HCT116 (cell line): ENCODE measurements around the gene TLE3. TPM values are rescaled to one million over a fixed set of nuclear protein-coding genes. Genes with fewer than 3 reads are reported as not detected.

ENCODE experiments used
- ATAC-seq: fragments of 200-7000 bp; cut with Tn5 transposase; 2 replicates; pipeline ENCODE4 v1.9.1; 2020; ENCODE audit warnings: mild to moderate bottlenecking, moderate library complexity
- BruUV-seq: library from RNA; stranded (reverse); fragments of 400-500 nt; replicated peaks from 2 replicates; lab custom pipeline; 2021; lab: Mats Ljungman, UMichigan
- CTCF ChIA-PET: fragments of 300-600 bp; sonication (Branson Sonifier 250); formaldehyde crosslinking; loops from one replicate; lab custom pipeline; 2021; ENCODE audit warnings: antibody characterized with exemption; lab: Charles Lee
- POLR2A ChIA-PET: fragments of 300-600, 350-600 bp; sonication (Branson Sonifier 250); formaldehyde crosslinking; loops from one replicate; lab custom pipeline; 2021; ENCODE audit warnings: antibody characterized with exemption; lab: Charles Lee
- RAD21 ChIA-PET, 2 experiments: fragments of 300-600 bp; sonication (Branson Sonifier 250); formaldehyde crosslinking; loops; one replicate each; lab custom pipeline; 2023; ENCODE audit warnings: low total read pairs in 2 of 2; ENCODE audit not compliant: uncharacterized antibody in 2 of 2, unreplicated experiment in 2 of 2, low non-redundant PET in 1 of 2; lab: Charles Lee
- DNase-seq: peaks from one replicate; pipeline ENCODE4 v3.0.0-alpha.2; 2010; ENCODE audit warnings: low read depth, low spot score
- H2AFZ ChIP-seq: fragments of 200-600 bp; shearing (Covaris generic), sonication (generic); 2 replicates; pipeline ENCODE4 v1.6.1; 2017; ENCODE audit warnings: low read depth, mixed run types, mixed read lengths, antibody characterized with exemption, low read length; ENCODE audit not compliant: poor library complexity, severe bottlenecking
- H3K27ac ChIP-seq: 2 replicates; pipeline ENCODE4 v1.5.1; 2012; ENCODE audit warnings: low read depth, low read length
- H3K27me3 ChIP-seq: fragments of 200-600 bp; sonication (generic); 2 replicates; pipeline ENCODE4 v1.6.1; 2016; ENCODE audit warnings: mixed run types, low read length, mixed read lengths; ENCODE audit not compliant: insufficient read depth
- H3K36me3 ChIP-seq, 2 experiments: fragments of 200-500 bp in 1 of 2; fragments of 200-600 bp in 1 of 2; sonication (Bioruptor generic) in 1 of 2; sonication (generic) in 1 of 2; 2 replicates each; pipeline versions ENCODE4 v1.5.1 to v1.6.1; 2014 to 2016; ENCODE audit warnings: low read length in 2 of 2, inconsistent platforms in 1 of 2, mixed read lengths in 1 of 2, mixed run types in 1 of 2; ENCODE audit not compliant: insufficient read depth in 2 of 2, control insufficient read depth in 1 of 2
- H3K4me1 ChIP-seq, 2 experiments: fragments of 200-600 bp in 1 of 2; sonication (generic) in 1 of 2; 2 replicates each; pipeline versions ENCODE4 v1.5.1 to v1.6.1; 2012 to 2017; ENCODE audit warnings: low read length in 2 of 2, inconsistent platforms in 1 of 2, mild to moderate bottlenecking in 1 of 2, mixed read lengths in 1 of 2, mixed run types in 1 of 2, moderate library complexity in 1 of 2; ENCODE audit not compliant: insufficient read depth in 2 of 2, control insufficient read depth in 1 of 2
- H3K4me2 ChIP-seq: fragments of 200-600 bp; sonication (generic); 2 replicates; pipeline ENCODE4 v1.6.1; 2017; ENCODE audit warnings: mixed run types, low read length, mixed read lengths
- H3K4me3 ChIP-seq, 2 experiments: fragments of 200-600 bp in 1 of 2; sonication (generic) in 1 of 2; replicated peaks in 1 of 2; 2 replicates each; pipeline ENCODE4 v1.5.1; 2011 to 2016; ENCODE audit warnings: low read length in 2 of 2, control low read depth in 1 of 2, low read depth in 1 of 2, mild to moderate bottlenecking in 1 of 2, mixed read lengths in 1 of 2, mixed run types in 1 of 2
- H3K79me2 ChIP-seq: fragments of 200-600 bp; sonication (generic); 2 replicates; pipeline ENCODE4 v1.6.1; 2017; ENCODE audit warnings: mild to moderate bottlenecking, mixed run types, low read length, moderate library complexity, mixed read lengths; ENCODE audit not compliant: insufficient read depth
- H3K9ac ChIP-seq: fragments of 200-600 bp; sonication (generic); 2 replicates; pipeline ENCODE4 v1.6.1; 2016; ENCODE audit warnings: low read length, mixed read lengths
- H3K9me2 ChIP-seq: fragments of 200-600 bp; sonication (generic), shearing (Covaris generic); 2 replicates; pipeline ENCODE4 v1.6.1; 2017; ENCODE audit warnings: mixed run types, mild to moderate bottlenecking, moderate library complexity; ENCODE audit not compliant: insufficient read depth
- H3K9me3 ChIP-seq, 2 experiments: fragments of 200-500 bp in 1 of 2; fragments of 200-600 bp in 1 of 2; sonication (Bioruptor generic) in 1 of 2; sonication (generic) in 1 of 2; 2 replicates each; pipeline ENCODE4 v1.6.1; 2014 to 2017; ENCODE audit warnings: low read length in 2 of 2, mixed read lengths in 2 of 2, inconsistent platforms in 1 of 2, low read depth in 1 of 2, mild to moderate bottlenecking in 1 of 2, mixed run types in 1 of 2, moderate library complexity in 1 of 2; ENCODE audit not compliant: control insufficient read depth in 1 of 2, insufficient read depth in 1 of 2
- H4K20me1 ChIP-seq: fragments of 200-600 bp; sonication (generic), shearing (Covaris generic); 2 replicates; pipeline ENCODE4 v1.6.1; 2017; ENCODE audit warnings: mixed run types, mild to moderate bottlenecking, moderate library complexity; ENCODE audit not compliant: insufficient read depth
- ATF3 ChIP-seq: IDR thresholded peaks from 2 replicates; pipeline ENCODE4 v1.6.1; 2012
- CBX3 ChIP-seq: IDR thresholded peaks from 2 replicates; pipeline ENCODE4 v1.6.1; 2012; ENCODE audit warnings: low read depth
- CEBPB ChIP-seq: IDR thresholded peaks from 2 replicates; pipeline ENCODE4 v1.6.1; 2012; ENCODE audit warnings: low read depth
- CTCF ChIP-seq, 3 experiments: fragments of 200-600 bp in 1 of 3; sonication (generic) in 1 of 3; IDR thresholded peaks in 2 of 3; conservative IDR thresholded peaks in 1 of 3; 2 replicates each; pipeline ENCODE4 v1.5.1; 2012 to 2017; ENCODE audit warnings: low read depth in 2 of 3, low read length in 2 of 3, antibody characterized with exemption in 1 of 3, borderline replicate concordance in 1 of 3, control low read depth in 1 of 3, mild to moderate bottlenecking in 1 of 3, mixed read lengths in 1 of 3, mixed run types in 1 of 3, moderate library complexity in 1 of 3; ENCODE audit not compliant: insufficient read depth in 1 of 3
- EGR1 ChIP-seq: IDR thresholded peaks from 2 replicates; pipeline ENCODE4 v1.6.1; 2012; ENCODE audit warnings: low read depth
- ELF1 ChIP-seq: IDR thresholded peaks from 2 replicates; pipeline ENCODE4 v1.6.1; 2012; ENCODE audit warnings: low read depth, borderline replicate concordance
- EZH2 ChIP-seq: fragments of 200-600 bp; sonication (generic); IDR thresholded peaks from 2 replicates; pipeline ENCODE4 v1.6.1; 2017; ENCODE audit warnings: antibody characterized with exemption, mixed run types
- FOSL1 ChIP-seq: IDR thresholded peaks from 2 replicates; pipeline ENCODE4 v1.6.1; 2012; ENCODE audit warnings: low read depth
- JUND ChIP-seq: IDR thresholded peaks from 2 replicates; pipeline ENCODE4 v1.6.1; 2012
- MAX ChIP-seq: IDR thresholded peaks from 2 replicates; pipeline ENCODE4 v1.6.1; 2012
- POLR2A ChIP-seq: IDR thresholded peaks from 2 replicates; pipeline ENCODE4 v1.7.0; 2011; ENCODE audit warnings: borderline replicate concordance; ENCODE audit not compliant: insufficient read depth, insufficient read length; ENCODE audit errors: extremely low read depth
- POLR2AphosphoS5 ChIP-seq: IDR thresholded peaks from 2 replicates; pipeline ENCODE4 v1.6.1; 2011; ENCODE audit warnings: mild to moderate bottlenecking, low read depth, low read length, moderate library complexity
- SIN3A ChIP-seq: IDR thresholded peaks from 2 replicates; pipeline ENCODE4 v1.6.1; 2012; ENCODE audit warnings: low read depth
- SP1 ChIP-seq: IDR thresholded peaks from 2 replicates; pipeline ENCODE4 v1.6.1; 2012; ENCODE audit warnings: low read depth
- SRF ChIP-seq: IDR thresholded peaks from 2 replicates; pipeline ENCODE4 v1.6.1; 2012; ENCODE audit warnings: low read depth
- TCF7L2 ChIP-seq: IDR thresholded peaks from 2 replicates; pipeline ENCODE4 v1.7.0; 2011; ENCODE audit warnings: borderline replicate concordance, inconsistent platforms; ENCODE audit not compliant: insufficient read depth, insufficient read length; ENCODE audit errors: extremely low read depth
- YY1 ChIP-seq: IDR thresholded peaks from 2 replicates; pipeline ENCODE4 v1.6.1; 2011; ENCODE audit warnings: low read length, low read depth, moderate library complexity, mild to moderate bottlenecking; ENCODE audit not compliant: insufficient replicate concordance; ENCODE audit errors: extremely low read depth
- ZBTB33 ChIP-seq: IDR thresholded peaks from 2 replicates; pipeline ENCODE4 v1.6.1; 2011; ENCODE audit warnings: mild to moderate bottlenecking, low read length, moderate library complexity; ENCODE audit not compliant: insufficient replicate concordance; ENCODE audit errors: extremely low read depth
- ZFX ChIP-seq: fragments of 450-650 bp; IDR thresholded peaks from 2 replicates; pipeline ENCODE4 v1.6.1; 2017
- ZNF274 ChIP-seq: fragments of 200-500 bp; sonication (Bioruptor generic); IDR thresholded peaks from 2 replicates; pipeline ENCODE4 v1.6.1; 2014; ENCODE audit warnings: mild to moderate bottlenecking, low read depth, low read length, inconsistent platforms
- intact Hi-C: fragments of 100-400 bp; cut with micrococcal nuclease; formaldehyde crosslinking; loops from 2 replicates; pipeline ENCODE4 v1.10.0; 2022
- total RNA-seq: library from RNA; stranded (reverse); gene quantifications from one replicate; pipeline ENCODE4 v1.2.1, GENCODE V29; 2021; ENCODE audit not compliant: unreplicated experiment

TLE3 gene
- total RNA-seq, 1 experiment from 2014 or later, result 53.9 TPM

GRCh38 chr15:70048578-70049514 lies 48.9 kb downstream of the TLE3 start:
- TSS peak; percentile 41 for BruUV-seq
- H3K9ac ChIP-seq, result no peak overlapping the region
- DNase-seq (no peak), ATAC-seq (no peak)
- ChIA-PET RAD21 (no interaction called here), CTCF (no interaction called here), POLR2A (interaction anchor here (0.7 kb wide), 1 partner anchor 27 kb away, joined by 3 read pairs; no protein-coding TSS in a partner anchor)
- no peaks in the 10 kb centered on the region for H4K20me1 ChIP-seq
- no peaks in the 10 kb centered on the region for H3K79me2 ChIP-seq
- no peak overlapping the region for H2AFZ ChIP-seq
- no peak overlapping the region for H3K4me2 ChIP-seq
- H3K27ac ChIP-seq, result no peak overlapping the region
- intact Hi-C loops, result no loop called here
- no peaks in the 10 kb centered on the region for H3K9me2 ChIP-seq
- H3K36me3 ChIP-seq, result peaks cover 21 to 26% of the 10 kb centered on the region in 2 experiments; a peak in 3 of 4 replicates
- H3K4me1 ChIP-seq, result no peaks in the 10 kb centered on the region
- no peaks in the 10 kb centered on the region for H3K9me3 ChIP-seq
- H3K4me3 ChIP-seq, result no peak overlapping the region
- no peaks in the 10 kb centered on the region for H3K27me3 ChIP-seq
- no peak for TF ChIP-seq SIN3A
- TF ChIP-seq CEBPB, result no peak
- no peak for TF ChIP-seq CBX3
- no peak for TF ChIP-seq POLR2A
- TF ChIP-seq ZNF274, result no peak
- no peak for TF ChIP-seq CTCF (IDR thresholded peaks at IDR 0.05 in 2 of 3, conservative IDR thresholded peaks at IDR 0.05 in 1 of 3; ENCODE audit: borderline replicate concordance in 1 of 3, insufficient read depth in 1 of 3, low read depth in 2 of 3, low read length in 2 of 3)
- no peak for TF ChIP-seq ELF1
- no peak for TF ChIP-seq ATF3
- no peak for TF ChIP-seq ZBTB33
- TF ChIP-seq YY1, result no peak
- TF ChIP-seq SP1, result no peak
- no peak for TF ChIP-seq POLR2AphosphoS5
- TF ChIP-seq MAX, result no peak
- no peak for TF ChIP-seq ZFX
- TF ChIP-seq SRF, result no peak
- no peak for TF ChIP-seq JUND
- no peak for TF ChIP-seq FOSL1
- no peak for TF ChIP-seq EGR1
- no peak for TF ChIP-seq EZH2
- no peak for TF ChIP-seq TCF7L2
